A673 (cell line): ENCODE results near the gene KATNB1.

ENCODE experiments used
- EZH2 ChIP-seq: fragments of 200-600 bp; sonication (generic); IDR thresholded peaks from 2 replicates; pipeline ENCODE4 v1.6.1; 2017; ENCODE audit warnings: borderline replicate concordance, low read depth, mild to moderate bottlenecking, mixed read lengths, antibody characterized with exemption, low read length; ENCODE audit not compliant: poor library complexity, severe bottlenecking
- TF ChIP-seq, protein P1 (sequence below): fragments of 300-800, 200-600 bp; sonication (generic); conservative IDR thresholded peaks from 2 replicates; pipeline ENCODE4 v1.5.1; 2017; ENCODE audit warnings: low read depth, mild to moderate bottlenecking, antibody characterized with exemption, low read length, moderate library complexity, mixed read lengths

DNA sequence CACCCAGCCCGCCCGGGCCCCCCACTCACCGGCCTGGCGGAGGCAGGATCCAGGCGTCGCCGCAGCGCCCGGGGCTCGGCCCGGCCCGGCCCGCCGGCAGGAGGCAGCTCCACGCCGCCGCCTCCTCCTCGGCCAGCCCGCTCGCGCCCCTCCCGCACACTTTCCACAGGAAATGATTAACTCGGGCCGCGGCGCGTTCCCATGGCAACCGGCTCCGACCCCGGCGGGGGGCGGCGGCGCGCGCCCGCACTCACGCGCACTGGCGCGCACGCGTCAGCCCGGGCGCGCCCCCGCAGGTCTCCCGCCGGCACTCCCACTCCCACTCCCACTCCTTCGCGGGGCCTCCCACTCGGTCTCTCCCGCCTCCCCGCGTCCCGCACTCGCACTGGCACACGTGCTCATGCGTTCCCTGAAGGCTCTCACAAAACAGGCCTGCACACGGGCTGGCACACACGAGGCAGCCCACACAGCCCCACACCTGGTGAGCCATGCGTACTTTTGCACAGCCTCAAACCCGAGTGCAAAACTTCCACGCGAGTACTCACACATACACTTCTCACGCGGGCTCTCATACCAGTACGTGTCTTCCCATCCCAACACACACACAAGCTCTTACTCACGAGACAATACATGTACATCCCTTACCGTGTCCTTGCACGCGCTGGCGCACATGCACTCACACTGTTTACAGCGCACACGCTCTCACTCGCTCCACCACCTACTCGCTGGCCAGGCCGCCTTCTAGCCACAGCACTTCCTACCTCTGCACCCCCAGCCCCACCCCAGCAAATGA lies 67.0 kb downstream of the KATNB1 start, which contains the start of gene KIFC3:
- TF ChIP-seq, protein P1, sequence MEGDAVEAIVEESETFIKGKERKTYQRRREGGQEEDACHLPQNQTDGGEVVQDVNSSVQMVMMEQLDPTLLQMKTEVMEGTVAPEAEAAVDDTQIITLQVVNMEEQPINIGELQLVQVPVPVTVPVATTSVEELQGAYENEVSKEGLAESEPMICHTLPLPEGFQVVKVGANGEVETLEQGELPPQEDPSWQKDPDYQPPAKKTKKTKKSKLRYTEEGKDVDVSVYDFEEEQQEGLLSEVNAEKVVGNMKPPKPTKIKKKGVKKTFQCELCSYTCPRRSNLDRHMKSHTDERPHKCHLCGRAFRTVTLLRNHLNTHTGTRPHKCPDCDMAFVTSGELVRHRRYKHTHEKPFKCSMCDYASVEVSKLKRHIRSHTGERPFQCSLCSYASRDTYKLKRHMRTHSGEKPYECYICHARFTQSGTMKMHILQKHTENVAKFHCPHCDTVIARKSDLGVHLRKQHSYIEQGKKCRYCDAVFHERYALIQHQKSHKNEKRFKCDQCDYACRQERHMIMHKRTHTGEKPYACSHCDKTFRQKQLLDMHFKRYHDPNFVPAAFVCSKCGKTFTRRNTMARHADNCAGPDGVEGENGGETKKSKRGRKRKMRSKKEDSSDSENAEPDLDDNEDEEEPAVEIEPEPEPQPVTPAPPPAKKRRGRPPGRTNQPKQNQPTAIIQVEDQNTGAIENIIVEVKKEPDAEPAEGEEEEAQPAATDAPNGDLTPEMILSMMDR: no peak
- no peak for TF ChIP-seq EZH2
